HepG2 (cell line): Measurements from ENCODE around the gene AGO4. TPM values are rescaled to one million over a fixed set of nuclear protein-coding genes. Genes with fewer than 3 reads are reported as not detected.

Source experiments
- ATAC-seq: fragments of 200-7000 bp; cut with Tn5 transposase; 3 replicates; pipeline ENCODE4 v1.9.1; 2020; ENCODE audit warnings: mild to moderate bottlenecking, moderate library complexity
- BruUV-seq: library from RNA; stranded (reverse); fragments of 400-500 nt; replicated peaks from 2 replicates; lab custom pipeline; 2021; lab: Mats Ljungman, UMichigan
- CTCF ChIA-PET: fragments of 300-600 bp; formaldehyde crosslinking; extraction: SDS; loops from one replicate; lab custom pipeline; 2021; ENCODE audit warnings: low total read pairs, inconsistent platforms, low intra/inter-chr PET ratio; lab: Yijun Ruan, JAX
- POLR2A ChIA-PET: fragments of 350-600 bp; sonication (Branson Sonifier 250); formaldehyde crosslinking; loops from one replicate; lab custom pipeline; 2020; ENCODE audit warnings: antibody characterized with exemption, inconsistent platforms; lab: Yijun Ruan, JAX
- DNase-seq: peaks from one replicate; pipeline ENCODE4 v3.0.0-alpha.2; 2015; ENCODE audit warnings: low spot score
- FAIRE-seq: peaks from 3 replicates; lab custom pipeline; 2011; peaks lifted over from hg19 to GRCh38; lab: Jason Lieb, UNC
- H2AFZ ChIP-seq: one replicate; pipeline ENCODE4 v1.6.1; 2011; ENCODE audit warnings: low read length, inconsistent platforms
- H3K27ac ChIP-seq: fragments of 300-600 bp; 3 replicates; pipeline ENCODE4 v1.8.0; 2011; ENCODE audit warnings: mixed run types, mild to moderate bottlenecking, mixed read lengths, low read length, inconsistent platforms; ENCODE audit not compliant: insufficient read depth; ENCODE audit errors: extremely low read length
- H3K27me3 ChIP-seq, 2 experiments: fragments of 200-600 bp in 1 of 2; 2 replicates in 1 of 2; 3 replicates in 1 of 2; pipeline versions ENCODE4 v1.6.0 to v1.8.0; 2011; ENCODE audit warnings: low read length in 2 of 2, mild to moderate bottlenecking in 2 of 2, moderate library complexity in 2 of 2, inconsistent platforms in 1 of 2; ENCODE audit not compliant: insufficient read depth in 2 of 2, control insufficient read depth in 1 of 2
- H3K36me3 ChIP-seq, 2 experiments: fragments of 200-600 bp in 1 of 2; replicated peaks in 1 of 2; 2 replicates in 1 of 2; 3 replicates in 1 of 2; pipeline versions ENCODE4 v1.5.1 to v1.8.0; 2011; ENCODE audit warnings: low read length in 2 of 2, inconsistent platforms in 1 of 2; ENCODE audit not compliant: insufficient read depth in 2 of 2, control insufficient read depth in 1 of 2
- H3K4me1 ChIP-seq: 2 replicates; pipeline ENCODE4 v1.5.1; 2012; ENCODE audit warnings: low read length, inconsistent platforms; ENCODE audit not compliant: insufficient read depth
- H3K4me2 ChIP-seq: 2 replicates; pipeline ENCODE4 v1.6.0; 2011; ENCODE audit warnings: low read depth, low read length, inconsistent platforms
- H3K4me3 ChIP-seq, 3 experiments: fragments of 200-600 bp in 1 of 3; sonication (generic), shearing (Covaris generic) in 1 of 3; replicated peaks in 1 of 3; 2 replicates each; pipeline ENCODE4 v1.5.1; 2011 to 2016; ENCODE audit warnings: low read length in 3 of 3, inconsistent platforms in 2 of 3, low read depth in 2 of 3, mild to moderate bottlenecking in 2 of 3, control low read depth in 1 of 3, mixed read lengths in 1 of 3; ENCODE audit not compliant: insufficient read depth in 1 of 3
- H3K79me2 ChIP-seq: one replicate; pipeline ENCODE4 v1.6.1; 2011; ENCODE audit warnings: low read length, inconsistent platforms; ENCODE audit not compliant: insufficient read depth
- H3K9ac ChIP-seq: 2 replicates; pipeline ENCODE4 v1.6.0; 2011; ENCODE audit warnings: mild to moderate bottlenecking, low read depth, low read length, inconsistent platforms; ENCODE audit not compliant: insufficient read depth
- H3K9me3 ChIP-seq: 2 replicates; pipeline ENCODE4 v1.5.1; 2012; ENCODE audit warnings: mild to moderate bottlenecking, low read length
- H4K20me1 ChIP-seq: 2 replicates; pipeline ENCODE4 v1.6.0; 2011; ENCODE audit warnings: inconsistent platforms, mild to moderate bottlenecking, low read length, moderate library complexity; ENCODE audit not compliant: insufficient read depth
- MAFG ChIP-seq: sonication (generic); formaldehyde crosslinking; IDR thresholded peaks from 2 replicates; pipeline ENCODE4 v1.5.1; 2020; ENCODE audit warnings: mild to moderate bottlenecking, missing genetic modification reagents
- SOX13 ChIP-seq, 3 experiments: fragments of 450-650 bp in 1 of 3; sonication (generic) in 1 of 3; formaldehyde crosslinking in 1 of 3; IDR thresholded peaks in 2 of 3; conservative IDR thresholded peaks in 1 of 3; 2 replicates each; pipeline versions ENCODE4 v1.5.0 to v1.6.1; 2016 to 2020; ENCODE audit warnings: antibody characterized with exemption in 1 of 3, mild to moderate bottlenecking in 1 of 3, missing compliant biosample characterization in 1 of 3, missing genetic modification reagents in 1 of 3, moderate library complexity in 1 of 3
- ZNF431 ChIP-seq: sonication (generic); formaldehyde crosslinking; IDR thresholded peaks from 2 replicates; pipeline ENCODE4 v1.9.0; 2022; ENCODE audit warnings: missing genetic modification reagents, low read depth, mild to moderate bottlenecking, borderline replicate concordance
- ZSCAN25 ChIP-seq: sonication (generic); formaldehyde crosslinking; IDR thresholded peaks from 2 replicates; pipeline ENCODE4 v1.8.0; 2022; ENCODE audit warnings: mild to moderate bottlenecking, missing genetic modification reagents
- WGBS: methylation state at CpG from one replicate; pipeline ENCODE4 v1.1.6; 2017; ENCODE audit warnings: low lambda C conversion rate; 5-methylcytosine and 5-hydroxymethylcytosine counted together
- in situ Hi-C: cut with HindIII; loops from 2 replicates; pipeline ENCODE4 v1.10.0; 2017; ENCODE audit warnings: low pct_unique_long_range_greater_than_20kb; ENCODE audit not compliant: extremely low pct_ligation_motif_present
- intact Hi-C: fragments of 100-400 bp; cut with micrococcal nuclease; formaldehyde crosslinking; loops from one replicate; pipeline ENCODE4 v1.10.0; 2022; ENCODE audit not compliant: unreplicated experiment
- polyA plus RNA-seq, 8 experiments: library from polyadenylated mRNA; depleted of rRNA in 3 of 8; stranded (reverse) in 7 of 8; unstranded in 1 of 8; fragments of >200 nt; fragmentation: Illumina TruSeq in 4 of 8; extraction: Trizol in 4 of 8; gene quantifications; 2 replicates each; pipeline versions ENCODE4 v1.2.1 to v1.2.3, GENCODE V29; 2011 to 2016; ENCODE audit warnings: low read depth in 4 of 8, missing spikeins in 1 of 8, mixed read lengths in 1 of 8; ENCODE audit not compliant: insufficient read depth in 1 of 8
- total RNA-seq, 5 experiments: library from RNA; depleted of rRNA; stranded (reverse); fragments of >200 nt; fragmentation: Illumina TruSeq; extraction: Trizol; gene quantifications; 2 replicates each; pipeline ENCODE4 v1.2.3, GENCODE V29; 2016; ENCODE audit warnings: low read depth in 1 of 5
- TF ChIP-seq, protein P1 (sequence below): sonication (generic); formaldehyde crosslinking; IDR thresholded peaks from 2 replicates; pipeline ENCODE4 v1.4.0; 2020; ENCODE audit warnings: missing genetic modification reagents
- TF ChIP-seq, protein P2 (sequence below): IDR thresholded peaks from 2 replicates; pipeline ENCODE4 v1.6.1; 2016
- TF ChIP-seq, protein P3 (sequence below): sonication (generic); formaldehyde crosslinking; IDR thresholded peaks from 2 replicates; pipeline ENCODE4 v1.8.1; 2023; ENCODE audit warnings: mild to moderate bottlenecking, inconsistent platforms, moderate library complexity, missing genetic modification reagents, borderline replicate concordance

The AGO4 gene
- total and polyA plus RNA-seq, 2 of the 13 experiments (the other 11 are each of a cell fraction or from before 2014, with no cell fraction given), result 6.0 to 13.8 TPM

DNA sequence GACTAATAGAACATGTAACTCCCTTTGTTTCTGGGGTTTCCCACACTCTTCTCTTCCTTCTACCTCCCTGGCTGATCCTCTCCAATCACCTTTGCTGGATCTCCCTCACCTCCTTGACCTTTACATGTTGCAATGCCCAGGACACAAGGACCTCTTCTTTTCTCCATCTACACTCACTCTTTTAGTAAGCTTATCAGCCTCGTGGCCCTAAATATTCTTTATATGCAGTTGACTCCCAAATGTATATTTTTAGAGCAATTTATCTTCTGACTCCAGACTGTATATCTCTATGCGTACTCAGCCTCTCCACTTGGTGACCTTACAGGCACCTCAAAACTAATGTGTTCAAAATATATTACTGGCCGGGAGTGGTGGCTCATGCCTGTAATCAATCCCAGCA is 19.7 kb upstream of the AGO4 start:
- WGBS, result 33% methylated on average over 3 of the region's 3 CpGs
- no peaks in the 10 kb centered on the region for H3K9me3 ChIP-seq
- H3K4me1 ChIP-seq, result peaks cover 14% of the 10 kb centered on the region
- intact Hi-C loops, result no loop called here
- no peak for ATAC-seq
- no peak overlapping the region for H3K4me2 ChIP-seq
- no peak overlapping the region for H3K4me3 ChIP-seq
- no peak overlapping the region for H3K9ac ChIP-seq
- BruUV-seq, result no TSS peak
- TF ChIP-seq, protein P1, sequence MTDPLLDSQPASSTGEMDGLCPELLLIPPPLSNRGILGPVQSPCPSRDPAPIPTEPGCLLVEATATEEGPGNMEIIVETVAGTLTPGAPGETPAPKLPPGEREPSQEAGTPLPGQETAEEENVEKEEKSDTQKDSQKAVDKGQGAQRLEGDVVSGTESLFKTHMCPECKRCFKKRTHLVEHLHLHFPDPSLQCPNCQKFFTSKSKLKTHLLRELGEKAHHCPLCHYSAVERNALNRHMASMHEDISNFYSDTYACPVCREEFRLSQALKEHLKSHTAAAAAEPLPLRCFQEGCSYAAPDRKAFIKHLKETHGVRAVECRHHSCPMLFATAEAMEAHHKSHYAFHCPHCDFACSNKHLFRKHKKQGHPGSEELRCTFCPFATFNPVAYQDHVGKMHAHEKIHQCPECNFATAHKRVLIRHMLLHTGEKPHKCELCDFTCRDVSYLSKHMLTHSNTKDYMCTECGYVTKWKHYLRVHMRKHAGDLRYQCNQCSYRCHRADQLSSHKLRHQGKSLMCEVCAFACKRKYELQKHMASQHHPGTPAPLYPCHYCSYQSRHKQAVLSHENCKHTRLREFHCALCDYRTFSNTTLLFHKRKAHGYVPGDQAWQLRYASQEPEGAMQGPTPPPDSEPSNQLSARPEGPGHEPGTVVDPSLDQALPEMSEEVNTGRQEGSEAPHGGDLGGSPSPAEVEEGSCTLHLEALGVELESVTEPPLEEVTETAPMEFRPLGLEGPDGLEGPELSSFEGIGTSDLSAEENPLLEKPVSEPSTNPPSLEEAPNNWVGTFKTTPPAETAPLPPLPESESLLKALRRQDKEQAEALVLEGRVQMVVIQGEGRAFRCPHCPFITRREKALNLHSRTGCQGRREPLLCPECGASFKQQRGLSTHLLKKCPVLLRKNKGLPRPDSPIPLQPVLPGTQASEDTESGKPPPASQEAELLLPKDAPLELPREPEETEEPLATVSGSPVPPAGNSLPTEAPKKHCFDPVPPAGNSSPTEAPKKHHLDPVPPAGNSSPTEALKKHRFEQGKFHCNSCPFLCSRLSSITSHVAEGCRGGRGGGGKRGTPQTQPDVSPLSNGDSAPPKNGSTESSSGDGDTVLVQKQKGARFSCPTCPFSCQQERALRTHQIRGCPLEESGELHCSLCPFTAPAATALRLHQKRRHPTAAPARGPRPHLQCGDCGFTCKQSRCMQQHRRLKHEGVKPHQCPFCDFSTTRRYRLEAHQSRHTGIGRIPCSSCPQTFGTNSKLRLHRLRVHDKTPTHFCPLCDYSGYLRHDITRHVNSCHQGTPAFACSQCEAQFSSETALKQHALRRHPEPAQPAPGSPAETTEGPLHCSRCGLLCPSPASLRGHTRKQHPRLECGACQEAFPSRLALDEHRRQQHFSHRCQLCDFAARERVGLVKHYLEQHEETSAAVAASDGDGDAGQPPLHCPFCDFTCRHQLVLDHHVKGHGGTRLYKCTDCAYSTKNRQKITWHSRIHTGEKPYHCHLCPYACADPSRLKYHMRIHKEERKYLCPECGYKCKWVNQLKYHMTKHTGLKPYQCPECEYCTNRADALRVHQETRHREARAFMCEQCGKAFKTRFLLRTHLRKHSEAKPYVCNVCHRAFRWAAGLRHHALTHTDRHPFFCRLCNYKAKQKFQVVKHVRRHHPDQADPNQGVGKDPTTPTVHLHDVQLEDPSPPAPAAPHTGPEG (CRISPR knock-in tag), result no peak
- TF ChIP-seq, protein P2, sequence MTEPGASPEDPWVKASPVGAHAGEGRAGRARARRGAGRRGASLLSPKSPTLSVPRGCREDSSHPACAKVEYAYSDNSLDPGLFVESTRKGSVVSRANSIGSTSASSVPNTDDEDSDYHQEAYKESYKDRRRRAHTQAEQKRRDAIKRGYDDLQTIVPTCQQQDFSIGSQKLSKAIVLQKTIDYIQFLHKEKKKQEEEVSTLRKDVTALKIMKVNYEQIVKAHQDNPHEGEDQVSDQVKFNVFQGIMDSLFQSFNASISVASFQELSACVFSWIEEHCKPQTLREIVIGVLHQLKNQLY (CRISPR knock-in tag), result no peak
- TF ChIP-seq SOX13 (IDR thresholded peaks at IDR 0.05) (no peak), SOX13 (CRISPR knock-in tag; conservative IDR thresholded peaks at IDR 0.05 in 1 of 2, IDR thresholded peaks at IDR 0.05 in 1 of 2) (no peak), MAFG (CRISPR knock-in tag) (no peak), ZNF431 (CRISPR knock-in tag) (no peak), ZSCAN25 (CRISPR knock-in tag) (no peak)
- TF ChIP-seq, protein P3, sequence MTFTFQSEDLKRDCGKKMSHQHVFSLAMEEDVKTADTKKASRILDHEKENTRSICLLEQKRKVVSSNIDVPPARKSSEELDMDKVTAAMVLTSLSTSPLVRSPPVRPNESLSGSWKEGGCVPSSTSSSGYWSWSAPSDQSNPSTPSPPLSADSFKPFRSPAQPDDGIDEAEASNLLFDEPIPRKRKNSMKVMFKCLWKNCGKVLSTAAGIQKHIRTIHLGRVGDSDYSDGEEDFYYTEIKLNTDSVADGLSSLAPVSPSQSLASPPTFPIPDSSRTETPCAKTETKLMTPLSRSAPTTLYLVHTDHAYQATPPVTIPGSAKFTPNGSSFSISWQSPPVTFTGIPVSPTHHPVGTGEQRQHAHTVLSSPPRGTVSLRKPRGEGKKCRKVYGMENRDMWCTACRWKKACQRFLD (CRISPR knock-in tag), result no peak
- TF ChIP-seq, all 625 proteins: peak for 0
- Histone ChIP-seq H3K27me3 (no peaks in the 10 kb centered on the region; a peak in 1 of 5 replicates), H2AFZ (no peak overlapping the region), H3K27ac (no peak overlapping the region), H3K79me2 (no peaks in the 10 kb centered on the region), H3K36me3 (no peaks in the 10 kb centered on the region), H4K20me1 (no peaks in the 10 kb centered on the region)
- FAIRE-seq (no peak), DNase-seq (no peak)
- POLR2A ChIA-PET, result no interaction called here
- in situ Hi-C loops, result no loop called here
- CTCF ChIA-PET, result no interaction called here
